Calu3 (cell line): ENCODE data around the gene RAP1GAP. TPM values are rescaled to one million over a fixed set of nuclear protein-coding genes. Genes with fewer than 3 reads are reported as not detected.

ENCODE experiments used
- BruUV-seq: library from RNA; stranded (reverse); fragments of 400-500 nt; replicated peaks from 2 replicates; lab custom pipeline; 2021; lab: Mats Ljungman, UMichigan
- CTCF ChIA-PET: fragments of 300-600 bp; sonication (Branson Sonifier 250); formaldehyde crosslinking; loops from one replicate; lab custom pipeline; 2022; ENCODE audit warnings: antibody characterized with exemption; lab: Charles Lee
- DNase-seq: peaks from one replicate; pipeline ENCODE4 v3.0.0; 2022
- H3K27ac Mint-ChIP-seq: one replicate; pipeline ENCODE4 v1.8.0; 2022; ENCODE audit warnings: mixed read lengths; ENCODE audit not compliant: unreplicated experiment
- H3K27me3 Mint-ChIP-seq: one replicate; pipeline ENCODE4 v1.8.0; 2022; ENCODE audit warnings: mixed read lengths; ENCODE audit not compliant: unreplicated experiment
- H3K36me3 Mint-ChIP-seq: one replicate; pipeline ENCODE4 v1.8.0; 2022; ENCODE audit warnings: mild to moderate bottlenecking, moderate library complexity, mixed read lengths; ENCODE audit not compliant: insufficient read depth, unreplicated experiment
- H3K4me1 Mint-ChIP-seq: one replicate; pipeline ENCODE4 v1.8.0; 2022; ENCODE audit warnings: mild to moderate bottlenecking, low read depth, mixed read lengths; ENCODE audit not compliant: unreplicated experiment
- H3K4me3 Mint-ChIP-seq: one replicate; pipeline ENCODE4 v1.8.0; 2022; ENCODE audit warnings: mild to moderate bottlenecking, low read depth, moderate library complexity, mixed read lengths; ENCODE audit not compliant: unreplicated experiment
- H3K9me3 Mint-ChIP-seq: one replicate; pipeline ENCODE4 v1.8.0; 2022; ENCODE audit warnings: low read depth, mixed read lengths; ENCODE audit not compliant: unreplicated experiment
- CTCF ChIP-seq: fragments of 200-600 bp; IDR thresholded peaks from one replicate; pipeline ENCODE4 v1.8.0; 2022; ENCODE audit warnings: antibody characterized with exemption; ENCODE audit not compliant: unreplicated experiment
- intact Hi-C: fragments of 100-400 bp; cut with micrococcal nuclease; formaldehyde crosslinking; loops from one replicate; pipeline ENCODE4 v1.10.0; 2022; ENCODE audit not compliant: unreplicated experiment
- total RNA-seq: library from RNA; stranded (reverse); gene quantifications from 2 replicates; pipeline ENCODE4 v1.2.3, GENCODE V29; 2022

RAP1GAP gene
- total RNA-seq, 1 experiment from 2014 or later, result 23.8 TPM

DNA sequence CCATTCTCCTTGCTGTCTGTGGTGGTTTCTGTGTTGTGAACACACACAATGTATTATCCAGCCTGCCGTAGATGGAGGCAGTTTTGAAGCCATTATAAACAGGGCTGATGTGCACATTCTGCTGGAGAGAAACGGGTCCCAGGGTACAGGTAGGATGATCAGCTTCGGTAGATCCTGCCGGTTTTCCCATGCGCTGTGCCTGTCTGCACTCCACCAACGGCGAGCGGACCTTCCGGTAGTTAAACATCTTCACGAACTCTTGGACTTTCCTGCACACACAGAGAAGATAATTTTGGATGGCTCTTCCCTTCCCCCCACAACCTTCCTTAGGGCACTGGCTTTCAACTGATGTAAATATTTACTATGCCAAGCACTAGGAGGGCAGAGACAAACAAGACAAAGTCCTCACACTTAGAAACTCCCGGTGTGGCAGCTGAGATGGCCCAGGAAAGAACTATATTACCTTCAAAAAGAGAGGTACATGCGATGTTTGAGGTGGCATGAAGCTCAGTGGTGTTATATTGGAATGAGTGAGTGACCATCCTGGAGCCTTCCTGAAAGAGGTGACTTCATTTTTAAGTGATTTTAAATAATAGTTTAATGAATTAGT, 118.2 kb downstream of the RAP1GAP start:
- CTCF ChIA-PET, result interaction anchor here (0.7 to 1.2 kb wide), 3 partner anchors 9 to 781 kb away, joined by 3 to 5 read pairs (median 3); no protein-coding TSS in a partner anchor
- no peak overlapping the region for H3K4me3 Mint-ChIP-seq
- intact Hi-C loops, result no loop called here
- H3K36me3 Mint-ChIP-seq, result no peaks in the 10 kb centered on the region
- peaks cover 57% of the 10 kb centered on the region for H3K27me3 Mint-ChIP-seq
- TF ChIP-seq CTCF, result no peak
- no TSS peak for BruUV-seq
- H3K9me3 Mint-ChIP-seq, result no peaks in the 10 kb centered on the region
- no peaks in the 10 kb centered on the region for H3K4me1 Mint-ChIP-seq
- no peak overlapping the region for H3K27ac Mint-ChIP-seq
- no peak for DNase-seq

DNA sequence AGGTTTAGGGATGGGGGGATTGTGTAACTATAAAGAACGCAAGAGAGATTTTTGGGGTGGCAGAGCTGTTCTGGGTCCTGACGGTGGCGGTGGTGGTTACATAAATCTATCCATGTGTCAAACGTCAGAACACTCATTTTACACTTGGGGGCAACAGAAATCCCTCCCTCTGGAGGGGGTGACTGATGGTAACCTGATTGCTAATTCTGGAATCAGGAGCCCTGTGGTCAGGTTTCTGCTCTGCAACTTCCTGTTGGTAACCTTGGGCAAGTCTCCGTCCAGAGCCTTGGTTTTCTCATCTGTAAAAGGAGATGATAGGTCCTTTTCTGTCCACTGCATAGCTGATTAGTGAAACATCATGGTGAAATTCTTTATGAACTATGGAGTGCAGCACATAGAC, 119.1 kb downstream of the RAP1GAP start:
- no peaks in the 10 kb centered on the region for H3K9me3 Mint-ChIP-seq
- no peaks in the 10 kb centered on the region for H3K36me3 Mint-ChIP-seq
- no peak overlapping the region for H3K27ac Mint-ChIP-seq
- intact Hi-C loops, result no loop called here
- TF ChIP-seq CTCF, result no peak
- DNase-seq, result no peak
- H3K4me3 Mint-ChIP-seq, result no peak overlapping the region
- H3K4me1 Mint-ChIP-seq, result no peaks in the 10 kb centered on the region
- H3K27me3 Mint-ChIP-seq, result peaks cover 54% of the 10 kb centered on the region
- BruUV-seq, result no TSS peak
- CTCF ChIA-PET, result interaction anchor here (0.7 to 1.2 kb wide), 2 partner anchors 10 to 12 kb away, joined by 3 to 5 read pairs; no protein-coding TSS in a partner anchor

- intact Hi-C loops, result no loop called here
- H3K27ac Mint-ChIP-seq, result no peak overlapping the region
- no peak for DNase-seq
- no peak overlapping the region for H3K4me3 Mint-ChIP-seq
- no peaks in the 10 kb centered on the region for H3K36me3 Mint-ChIP-seq
- H3K9me3 Mint-ChIP-seq, result no peaks in the 10 kb centered on the region
- BruUV-seq, result no TSS peak
- CTCF ChIA-PET, result no interaction called here
- no peak for TF ChIP-seq CTCF
- peaks cover 44% of the 10 kb centered on the region for H3K27me3 Mint-ChIP-seq
- H3K4me1 Mint-ChIP-seq, result no peaks in the 10 kb centered on the region
Measured at GRCh38 chr1:21547876-21548275, 121.3 kb downstream of the RAP1GAP start.

Other genes with a start within 250 kb of the RAP1GAP start
- gene NBPF3, start 229.2 kb downstream of the RAP1GAP start, total RNA-seq, result 6.7 and 6.9 TPM in 2 replicates
- 0.31 and 0.93 TPM in 2 replicates for gene ALPL, start 159.9 kb downstream of the RAP1GAP start, total RNA-seq
- gene USP48, start 113.8 kb upstream of the RAP1GAP start, total RNA-seq, result 56.6 and 62.3 TPM in 2 replicates
- gene LDLRAD2, start 142.9 kb upstream of the RAP1GAP start, total RNA-seq, result 0.12 TPM in 1 of 2 replicates, not detected in the other